GM12878 (cell line): Measurements from ENCODE around the gene USP34. TPM values are rescaled to one million over a fixed set of nuclear protein-coding genes. Genes with fewer than 3 reads are reported as not detected.

ENCODE experiments used
- ATAC-seq: fragments of 200-7000 bp; cut with Tn5 transposase; 3 replicates; pipeline ENCODE4 v1.9.1; 2020; ENCODE audit warnings: mild to moderate bottlenecking, moderate library complexity
- BruUV-seq: library from RNA; stranded (reverse); fragments of 400-500 nt; replicated peaks from 2 replicates; lab custom pipeline; 2021; lab: Mats Ljungman, UMichigan
- CTCF ChIA-PET: fragments of 300-600 bp; sonication (Branson Sonifier 250); formaldehyde crosslinking; extraction: SDS; loops from one replicate; lab custom pipeline; 2021; ENCODE audit warnings: inconsistent platforms; lab: Yijun Ruan, JAX
- POLR2A ChIA-PET: fragments of 350-600 bp; formaldehyde crosslinking; extraction: SDS; loops from one replicate; lab custom pipeline; 2021; ENCODE audit warnings: inconsistent platforms; lab: Charles Lee
- RAD21 ChIA-PET: fragments of 300-600 bp; sonication (Branson Sonifier 250); formaldehyde crosslinking; loops from one replicate; lab custom pipeline; 2023; ENCODE audit warnings: antibody characterized with exemption; ENCODE audit not compliant: unreplicated experiment; lab: Charles Lee
- SMC1A ChIA-PET: fragments of 300-600 bp; sonication (Branson Sonifier 250); formaldehyde crosslinking; loops from one replicate; lab custom pipeline; 2023; ENCODE audit not compliant: unreplicated experiment, uncharacterized antibody; lab: Charles Lee
- DNase-seq: peaks from one replicate; pipeline ENCODE4 v3.0.0-alpha.2; 2011; ENCODE audit warnings: low read depth, low spot score
- FAIRE-seq: peaks from 3 replicates; lab custom pipeline; 2011; peaks lifted over from hg19 to GRCh38; lab: Jason Lieb, UNC
- H2AFZ ChIP-seq: 2 replicates; pipeline ENCODE4 v1.6.0; 2011; ENCODE audit warnings: low read depth, low read length, control low read depth; ENCODE audit not compliant: control insufficient read depth
- H3K27ac ChIP-seq: 2 replicates; pipeline ENCODE4 v1.5.1; 2011; ENCODE audit warnings: control low read depth; ENCODE audit not compliant: control insufficient read depth, insufficient read depth
- H3K27me3 ChIP-seq, 2 experiments: replicated peaks in 1 of 2; 2 replicates each; pipeline versions ENCODE4 v1.6.0 to v1.6.1; 2011; ENCODE audit warnings: low read length in 1 of 2; ENCODE audit not compliant: control insufficient read depth in 2 of 2, insufficient read depth in 2 of 2
- H3K36me3 ChIP-seq, 2 experiments: 2 replicates each; pipeline ENCODE4 v1.5.1; 2011; ENCODE audit warnings: low read length in 1 of 2; ENCODE audit not compliant: control insufficient read depth in 2 of 2, insufficient read depth in 2 of 2
- H3K4me1 ChIP-seq: 2 replicates; pipeline ENCODE4 v1.6.1; 2011; ENCODE audit warnings: mild to moderate bottlenecking, low read length, moderate library complexity, mixed read lengths; ENCODE audit not compliant: control insufficient read depth, insufficient read depth
- H3K4me2 ChIP-seq: 2 replicates; pipeline ENCODE4 v1.6.0; 2011; ENCODE audit warnings: control low read depth; ENCODE audit not compliant: control insufficient read depth, insufficient read depth
- H3K4me3 ChIP-seq: fragments of 200-600 bp; sonication (generic); 2 replicates; pipeline ENCODE4 v1.5.1; 2016
- H3K79me2 ChIP-seq: 2 replicates; pipeline ENCODE4 v1.6.0; 2011; ENCODE audit warnings: low read length; ENCODE audit not compliant: control insufficient read depth, insufficient read depth
- H3K9ac ChIP-seq: 2 replicates; pipeline ENCODE4 v1.8.0; 2011; ENCODE audit warnings: low read length, control low read depth, mixed read lengths; ENCODE audit not compliant: control insufficient read depth, insufficient read depth
- H3K9me3 ChIP-seq: replicated peaks from 3 replicates; pipeline ENCODE4 v1.5.1; 2011; ENCODE audit warnings: mild to moderate bottlenecking, low read length; ENCODE audit not compliant: control insufficient read depth, insufficient read depth
- H4K20me1 ChIP-seq: 2 replicates; pipeline ENCODE4 v1.6.0; 2011; ENCODE audit not compliant: control insufficient read depth, insufficient read depth
- BCL3 ChIP-seq: IDR thresholded peaks from 2 replicates; pipeline ENCODE4 v1.6.1; 2011; ENCODE audit warnings: borderline replicate concordance, low read depth, mild to moderate bottlenecking, moderate library complexity, low read length; ENCODE audit not compliant: insufficient read depth, poor library complexity, severe bottlenecking
- BHLHE40 ChIP-seq, 2 experiments: fragments of 450-650 bp in 1 of 2; IDR thresholded peaks; 2 replicates each; pipeline ENCODE4 v1.6.1; 2011 to 2017; ENCODE audit warnings: low read depth in 2 of 2, borderline replicate concordance in 1 of 2, improper control_type of control experiment in 1 of 2, low read length in 1 of 2, mild to moderate bottlenecking in 1 of 2
- EGR1 ChIP-seq, 2 experiments: IDR thresholded peaks; 1 replicate in 1 of 2; 2 replicates in 1 of 2; pipeline ENCODE4 v1.6.1; 2011 to 2012; ENCODE audit warnings: low read depth in 2 of 2, low read length in 2 of 2, borderline replicate concordance in 1 of 2, mild to moderate bottlenecking in 1 of 2, moderate library complexity in 1 of 2
- GATAD2B ChIP-seq: fragments of 450-650 bp; conservative IDR thresholded peaks from 2 replicates; pipeline ENCODE4 v1.6.1; 2017; ENCODE audit warnings: low read depth, mild to moderate bottlenecking, moderate library complexity
- NR2F1 ChIP-seq: fragments of 450-650 bp; conservative IDR thresholded peaks from 2 replicates; pipeline ENCODE4 v1.6.1; 2017; ENCODE audit warnings: mild to moderate bottlenecking
- POLR2A ChIP-seq: IDR thresholded peaks from 2 replicates; pipeline ENCODE4 v1.6.1; 2011; ENCODE audit warnings: low read depth, mild to moderate bottlenecking, low read length
- TCF3 ChIP-seq: IDR thresholded peaks from 2 replicates; pipeline ENCODE4 v1.6.1; 2012; ENCODE audit warnings: low read depth, mild to moderate bottlenecking, low read length, borderline replicate concordance; ENCODE audit not compliant: insufficient read depth
- ZBTB40 ChIP-seq: fragments of 450-650 bp; IDR thresholded peaks from 2 replicates; pipeline ENCODE4 v1.6.1; 2016; ENCODE audit warnings: mild to moderate bottlenecking, moderate library complexity, borderline replicate concordance
- ZNF592 ChIP-seq: fragments of 450-650 bp; IDR thresholded peaks from 2 replicates; pipeline ENCODE4 v1.6.1; 2017; ENCODE audit warnings: mild to moderate bottlenecking, moderate library complexity
- WGBS: methylation state at CpG from one replicate; pipeline ENCODE4 v1.1.6; 2016; ENCODE audit warnings: low lambda C conversion rate; ENCODE audit not compliant: insufficient replicate concordance, insufficient coverage; ENCODE audit errors: missing lambda C conversion rate; 5-methylcytosine and 5-hydroxymethylcytosine counted together
- in situ Hi-C: fragments of 300-500 bp; cut with MboI; formaldehyde crosslinking; loops from 9 replicates; pipeline ENCODE4 v1.14.3; 2018; ENCODE audit warnings: mixed read lengths
- intact Hi-C: fragments of 100-400 bp; cut with micrococcal nuclease; formaldehyde crosslinking; loops from one replicate; pipeline ENCODE4 v1.14.2; 2022; ENCODE audit not compliant: unreplicated experiment
- polyA plus RNA-seq, 11 experiments: library from polyadenylated mRNA; depleted of rRNA in 4 of 11; unstranded in 6 of 11; stranded (reverse) in 5 of 11; fragments of >200 nt; fragmentation: Nextera tagmentation in 4 of 11; fragmentation: Illumina TruSeq in 1 of 11; extraction: Ambion mirVana in 4 of 11; extraction: Trizol in 1 of 11; gene quantifications; 1 replicate in 1 of 11; 2 replicates in 10 of 11; pipeline versions ENCODE4 v1.2.1 to v1.2.3, GENCODE V29; 2011 to 2016; ENCODE audit warnings: inconsistent platforms in 2 of 11, missing spikeins in 2 of 11, low read depth in 1 of 11
- total RNA-seq, 4 experiments: library from RNA; depleted of rRNA in 3 of 4; stranded (reverse); fragments of >200 nt in 3 of 4; fragmentation: Illumina TruSeq in 1 of 4; extraction: Trizol in 1 of 4; gene quantifications; 2 replicates each; pipeline versions ENCODE4 v1.2.1 to v1.2.3, GENCODE V29; 2013 to 2021

Gene USP34
- total and polyA plus RNA-seq, 10 of the 15 experiments (the other 5 are each of a cell fraction or from before 2014, with no cell fraction given): 26.2 to 106 (median 62.1) TPM

- WGBS: 1% methylated on average over 77 of the region's 111 CpGs
- peak; percentile 84 for ATAC-seq
- no peaks in the 10 kb centered on the region for H4K20me1 ChIP-seq
- H2AFZ ChIP-seq: peak overlapping the region; percentile 94
- in situ Hi-C loops (no loop called here), intact Hi-C loops (loop anchor here (1.0 to 10.0 kb wide), 4 partner anchors 32 to 382 kb away; partner anchors contain the start of genes PEX13 and REL)
- H3K9ac ChIP-seq: peak overlapping the region; percentile 91
- no peak for FAIRE-seq
- no TSS peak for BruUV-seq
- peak; percentile 40 for DNase-seq
- peak overlapping the region; percentile 99 for H3K4me3 ChIP-seq
- no peaks in the 10 kb centered on the region for H3K27me3 ChIP-seq
- ChIA-PET POLR2A (interaction anchor here (0.5 to 2.1 kb wide), 10 partner anchors 15 to 361 kb away, joined by 3 to 9 read pairs (median 4); partner anchors contain the start of genes PEX13 and XPO1), CTCF (interaction anchor here (0.9 to 2.4 kb wide), 5 partner anchors 32 to 469 kb away, joined by 3 to 10 read pairs (median 4); no protein-coding TSS in a partner anchor), SMC1A (interaction anchor here (0.7 to 3.3 kb wide), 6 partner anchors 23 to 142 kb away, joined by 3 to 10 read pairs (median 4); no protein-coding TSS in a partner anchor), RAD21 (interaction anchor here (0.7 to 1.4 kb wide), 5 partner anchors 32 to 362 kb away, joined by 3 to 4 read pairs (median 3); partner anchors contain the start of gene PEX13)
- H3K4me1 ChIP-seq: peaks cover 14% of the 10 kb centered on the region
- H3K79me2 ChIP-seq: peaks cover 42% of the 10 kb centered on the region
- H3K4me2 ChIP-seq: peak overlapping the region; percentile 96
- peak overlapping the region; percentile 91 for H3K27ac ChIP-seq
- peaks cover 2 to 5% of the 10 kb centered on the region in 2 experiments for H3K36me3 ChIP-seq
- no peaks in the 10 kb centered on the region for H3K9me3 ChIP-seq
- TF ChIP-seq EGR1 (IDR thresholded peaks at IDR 0.05; ENCODE audit: borderline replicate concordance in 1 of 2, low read depth in 2 of 2, low read length in 2 of 2) (peak in 1 of 2 experiments; percentile 31; a peak in 1 of 3 replicates), BCL3 (peak; percentile 12), NR2F1 (peak; percentile 85), ZBTB40 (peak; percentile 48; the same call in 1 of the 2 replicates), POLR2A (peak; percentile 95), TCF3 (no peak), ZNF592 (no peak), BHLHE40 (IDR thresholded peaks at IDR 0.05; ENCODE audit: borderline replicate concordance in 1 of 2, low read depth in 2 of 2, low read length in 1 of 2) (peak in 1 of 2 experiments; percentile 69; a peak in 2 of 4 replicates), GATAD2B (peak; percentile 84; the same call in 1 of the 2 replicates)
Observed at GRCh38 chr2:61176755-61177726, 293.8 kb downstream of the USP34 start.
